HCT116 (cell line): ENCODE results near the gene C2. TPM values are rescaled to one million over a fixed set of nuclear protein-coding genes. Genes with fewer than 3 reads are reported as not detected.

Source experiments
- ATAC-seq: fragments of 200-7000 bp; cut with Tn5 transposase; 2 replicates; pipeline ENCODE4 v1.9.1; 2020; ENCODE audit warnings: mild to moderate bottlenecking, moderate library complexity
- BruUV-seq: library from RNA; stranded (reverse); fragments of 400-500 nt; replicated peaks from 2 replicates; lab custom pipeline; 2021; lab: Mats Ljungman, UMichigan
- CTCF ChIA-PET: fragments of 300-600 bp; sonication (Branson Sonifier 250); formaldehyde crosslinking; loops from one replicate; lab custom pipeline; 2021; ENCODE audit warnings: antibody characterized with exemption; lab: Charles Lee
- POLR2A ChIA-PET: fragments of 300-600, 350-600 bp; sonication (Branson Sonifier 250); formaldehyde crosslinking; loops from one replicate; lab custom pipeline; 2021; ENCODE audit warnings: antibody characterized with exemption; lab: Charles Lee
- RAD21 ChIA-PET, 2 experiments: fragments of 300-600 bp; sonication (Branson Sonifier 250); formaldehyde crosslinking; loops; one replicate each; lab custom pipeline; 2023; ENCODE audit warnings: low total read pairs in 2 of 2; ENCODE audit not compliant: uncharacterized antibody in 2 of 2, unreplicated experiment in 2 of 2, low non-redundant PET in 1 of 2; lab: Charles Lee
- DNase-seq: peaks from one replicate; pipeline ENCODE4 v3.0.0-alpha.2; 2010; ENCODE audit warnings: low read depth, low spot score
- H2AFZ ChIP-seq: fragments of 200-600 bp; shearing (Covaris generic), sonication (generic); 2 replicates; pipeline ENCODE4 v1.6.1; 2017; ENCODE audit warnings: low read depth, mixed run types, mixed read lengths, antibody characterized with exemption, low read length; ENCODE audit not compliant: poor library complexity, severe bottlenecking
- H3K27ac ChIP-seq: 2 replicates; pipeline ENCODE4 v1.5.1; 2012; ENCODE audit warnings: low read depth, low read length
- H3K27me3 ChIP-seq: fragments of 200-600 bp; sonication (generic); 2 replicates; pipeline ENCODE4 v1.6.1; 2016; ENCODE audit warnings: mixed run types, low read length, mixed read lengths; ENCODE audit not compliant: insufficient read depth
- H3K36me3 ChIP-seq, 2 experiments: fragments of 200-500 bp in 1 of 2; fragments of 200-600 bp in 1 of 2; sonication (Bioruptor generic) in 1 of 2; sonication (generic) in 1 of 2; 2 replicates each; pipeline versions ENCODE4 v1.5.1 to v1.6.1; 2014 to 2016; ENCODE audit warnings: low read length in 2 of 2, inconsistent platforms in 1 of 2, mixed read lengths in 1 of 2, mixed run types in 1 of 2; ENCODE audit not compliant: insufficient read depth in 2 of 2, control insufficient read depth in 1 of 2
- H3K4me1 ChIP-seq, 2 experiments: fragments of 200-600 bp in 1 of 2; sonication (generic) in 1 of 2; 2 replicates each; pipeline versions ENCODE4 v1.5.1 to v1.6.1; 2012 to 2017; ENCODE audit warnings: low read length in 2 of 2, inconsistent platforms in 1 of 2, mild to moderate bottlenecking in 1 of 2, mixed read lengths in 1 of 2, mixed run types in 1 of 2, moderate library complexity in 1 of 2; ENCODE audit not compliant: insufficient read depth in 2 of 2, control insufficient read depth in 1 of 2
- H3K4me2 ChIP-seq: fragments of 200-600 bp; sonication (generic); 2 replicates; pipeline ENCODE4 v1.6.1; 2017; ENCODE audit warnings: mixed run types, low read length, mixed read lengths
- H3K4me3 ChIP-seq, 2 experiments: fragments of 200-600 bp in 1 of 2; sonication (generic) in 1 of 2; replicated peaks in 1 of 2; 2 replicates each; pipeline ENCODE4 v1.5.1; 2011 to 2016; ENCODE audit warnings: low read length in 2 of 2, control low read depth in 1 of 2, low read depth in 1 of 2, mild to moderate bottlenecking in 1 of 2, mixed read lengths in 1 of 2, mixed run types in 1 of 2
- H3K79me2 ChIP-seq: fragments of 200-600 bp; sonication (generic); 2 replicates; pipeline ENCODE4 v1.6.1; 2017; ENCODE audit warnings: mild to moderate bottlenecking, mixed run types, low read length, moderate library complexity, mixed read lengths; ENCODE audit not compliant: insufficient read depth
- H3K9ac ChIP-seq: fragments of 200-600 bp; sonication (generic); 2 replicates; pipeline ENCODE4 v1.6.1; 2016; ENCODE audit warnings: low read length, mixed read lengths
- H3K9me2 ChIP-seq: fragments of 200-600 bp; sonication (generic), shearing (Covaris generic); 2 replicates; pipeline ENCODE4 v1.6.1; 2017; ENCODE audit warnings: mixed run types, mild to moderate bottlenecking, moderate library complexity; ENCODE audit not compliant: insufficient read depth
- H3K9me3 ChIP-seq, 2 experiments: fragments of 200-500 bp in 1 of 2; fragments of 200-600 bp in 1 of 2; sonication (Bioruptor generic) in 1 of 2; sonication (generic) in 1 of 2; 2 replicates each; pipeline ENCODE4 v1.6.1; 2014 to 2017; ENCODE audit warnings: low read length in 2 of 2, mixed read lengths in 2 of 2, inconsistent platforms in 1 of 2, low read depth in 1 of 2, mild to moderate bottlenecking in 1 of 2, mixed run types in 1 of 2, moderate library complexity in 1 of 2; ENCODE audit not compliant: control insufficient read depth in 1 of 2, insufficient read depth in 1 of 2
- H4K20me1 ChIP-seq: fragments of 200-600 bp; sonication (generic), shearing (Covaris generic); 2 replicates; pipeline ENCODE4 v1.6.1; 2017; ENCODE audit warnings: mixed run types, mild to moderate bottlenecking, moderate library complexity; ENCODE audit not compliant: insufficient read depth
- CBX3 ChIP-seq: IDR thresholded peaks from 2 replicates; pipeline ENCODE4 v1.6.1; 2012; ENCODE audit warnings: low read depth
- ELF1 ChIP-seq: IDR thresholded peaks from 2 replicates; pipeline ENCODE4 v1.6.1; 2012; ENCODE audit warnings: low read depth, borderline replicate concordance
- EZH2phosphoT487 ChIP-seq: fragments of 200-600 bp; IDR thresholded peaks from 2 replicates; pipeline ENCODE4 v1.6.1; 2018; ENCODE audit warnings: antibody characterized with exemption, borderline replicate concordance
- FOSL1 ChIP-seq: IDR thresholded peaks from 2 replicates; pipeline ENCODE4 v1.6.1; 2012; ENCODE audit warnings: low read depth
- JUND ChIP-seq: IDR thresholded peaks from 2 replicates; pipeline ENCODE4 v1.6.1; 2012
- POLR2AphosphoS5 ChIP-seq: IDR thresholded peaks from 2 replicates; pipeline ENCODE4 v1.6.1; 2011; ENCODE audit warnings: mild to moderate bottlenecking, low read depth, low read length, moderate library complexity
- SIN3A ChIP-seq: IDR thresholded peaks from 2 replicates; pipeline ENCODE4 v1.6.1; 2012; ENCODE audit warnings: low read depth
- SP1 ChIP-seq: IDR thresholded peaks from 2 replicates; pipeline ENCODE4 v1.6.1; 2012; ENCODE audit warnings: low read depth
- SRF ChIP-seq: IDR thresholded peaks from 2 replicates; pipeline ENCODE4 v1.6.1; 2012; ENCODE audit warnings: low read depth
- ZFX ChIP-seq: fragments of 450-650 bp; IDR thresholded peaks from 2 replicates; pipeline ENCODE4 v1.6.1; 2017
- intact Hi-C: fragments of 100-400 bp; cut with micrococcal nuclease; formaldehyde crosslinking; loops from 2 replicates; pipeline ENCODE4 v1.10.0; 2022
- total RNA-seq: library from RNA; stranded (reverse); gene quantifications from one replicate; pipeline ENCODE4 v1.2.1, GENCODE V29; 2021; ENCODE audit not compliant: unreplicated experiment
- TF ChIP-seq, protein P1 (sequence below): IDR thresholded peaks from 2 replicates; pipeline ENCODE4 v1.6.1; 2012
- TF ChIP-seq, protein P2 (sequence below): IDR thresholded peaks from 2 replicates; pipeline ENCODE4 v1.6.1; 2011; ENCODE audit warnings: mild to moderate bottlenecking, low read length, moderate library complexity; ENCODE audit not compliant: insufficient replicate concordance; ENCODE audit errors: extremely low read depth
- TF ChIP-seq, protein P3 (sequence below): IDR thresholded peaks from 2 replicates; pipeline ENCODE4 v1.6.1; 2012; ENCODE audit warnings: low read depth
- TF ChIP-seq, protein P4 (sequence below): IDR thresholded peaks from 2 replicates; pipeline ENCODE4 v1.6.1; 2012

Gene C2
- total RNA-seq, 1 experiment from 2014 or later: 3.1 TPM

DNA sequence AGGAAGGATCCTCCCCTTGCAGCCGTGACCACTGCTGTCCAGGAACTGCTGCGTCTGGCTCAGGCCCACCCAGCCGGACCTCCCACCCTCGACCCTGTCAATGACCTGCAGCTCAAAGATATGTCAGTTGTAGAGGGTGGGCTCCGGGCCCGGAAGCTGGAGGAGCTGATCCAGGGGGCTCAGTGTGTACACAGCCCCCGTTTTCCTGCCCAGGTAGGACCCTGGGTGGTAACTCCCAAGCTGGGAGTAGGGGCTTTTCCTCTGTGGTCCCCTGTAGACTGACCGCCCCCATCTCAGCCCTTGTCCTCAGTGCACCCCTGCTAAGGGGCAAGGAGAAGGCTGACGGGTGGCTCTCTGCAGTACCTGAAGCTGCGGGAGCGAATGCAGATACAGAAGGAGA, 40.8 kb downstream of the C2 start:
- H3K4me3 ChIP-seq: no peak overlapping the region
- peaks cover 24% of the 10 kb centered on the region for H3K79me2 ChIP-seq
- ChIA-PET CTCF (no interaction called here), POLR2A (interaction anchor here (1.4 kb wide), 1 partner anchor 9 kb away, joined by 3 read pairs; the partner anchor contains the start of gene SKIC2), RAD21 (no interaction called here)
- no peaks in the 10 kb centered on the region for H4K20me1 ChIP-seq
- BruUV-seq: no TSS peak
- no peaks in the 10 kb centered on the region for H3K9me2 ChIP-seq
- H3K9ac ChIP-seq: no peak overlapping the region
- peaks cover 3 to 21% of the 10 kb centered on the region in 2 experiments; a peak in 3 of 4 replicates for H3K4me1 ChIP-seq
- H3K4me2 ChIP-seq: no peak overlapping the region
- no peaks in the 10 kb centered on the region for H3K27me3 ChIP-seq
- ATAC-seq (no peak), DNase-seq (no peak)
- H3K27ac ChIP-seq: no peak overlapping the region
- TF ChIP-seq FOSL1: no peak
- TF ChIP-seq SP1: no peak
- no peak for TF ChIP-seq SRF
- no peak for TF ChIP-seq EZH2phosphoT487
- TF ChIP-seq, protein P1, sequence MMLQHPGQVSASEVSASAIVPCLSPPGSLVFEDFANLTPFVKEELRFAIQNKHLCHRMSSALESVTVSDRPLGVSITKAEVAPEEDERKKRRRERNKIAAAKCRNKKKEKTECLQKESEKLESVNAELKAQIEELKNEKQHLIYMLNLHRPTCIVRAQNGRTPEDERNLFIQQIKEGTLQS: no peak
- no peak for TF ChIP-seq ZFX
- no peak for TF ChIP-seq POLR2AphosphoS5
- TF ChIP-seq, protein P2, sequence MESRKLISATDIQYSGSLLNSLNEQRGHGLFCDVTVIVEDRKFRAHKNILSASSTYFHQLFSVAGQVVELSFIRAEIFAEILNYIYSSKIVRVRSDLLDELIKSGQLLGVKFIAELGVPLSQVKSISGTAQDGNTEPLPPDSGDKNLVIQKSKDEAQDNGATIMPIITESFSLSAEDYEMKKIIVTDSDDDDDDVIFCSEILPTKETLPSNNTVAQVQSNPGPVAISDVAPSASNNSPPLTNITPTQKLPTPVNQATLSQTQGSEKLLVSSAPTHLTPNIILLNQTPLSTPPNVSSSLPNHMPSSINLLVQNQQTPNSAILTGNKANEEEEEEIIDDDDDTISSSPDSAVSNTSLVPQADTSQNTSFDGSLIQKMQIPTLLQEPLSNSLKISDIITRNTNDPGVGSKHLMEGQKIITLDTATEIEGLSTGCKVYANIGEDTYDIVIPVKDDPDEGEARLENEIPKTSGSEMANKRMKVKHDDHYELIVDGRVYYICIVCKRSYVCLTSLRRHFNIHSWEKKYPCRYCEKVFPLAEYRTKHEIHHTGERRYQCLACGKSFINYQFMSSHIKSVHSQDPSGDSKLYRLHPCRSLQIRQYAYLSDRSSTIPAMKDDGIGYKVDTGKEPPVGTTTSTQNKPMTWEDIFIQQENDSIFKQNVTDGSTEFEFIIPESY: no peak
- TF ChIP-seq JUND: no peak
- no peak for TF ChIP-seq SIN3A
- TF ChIP-seq, protein P3, sequence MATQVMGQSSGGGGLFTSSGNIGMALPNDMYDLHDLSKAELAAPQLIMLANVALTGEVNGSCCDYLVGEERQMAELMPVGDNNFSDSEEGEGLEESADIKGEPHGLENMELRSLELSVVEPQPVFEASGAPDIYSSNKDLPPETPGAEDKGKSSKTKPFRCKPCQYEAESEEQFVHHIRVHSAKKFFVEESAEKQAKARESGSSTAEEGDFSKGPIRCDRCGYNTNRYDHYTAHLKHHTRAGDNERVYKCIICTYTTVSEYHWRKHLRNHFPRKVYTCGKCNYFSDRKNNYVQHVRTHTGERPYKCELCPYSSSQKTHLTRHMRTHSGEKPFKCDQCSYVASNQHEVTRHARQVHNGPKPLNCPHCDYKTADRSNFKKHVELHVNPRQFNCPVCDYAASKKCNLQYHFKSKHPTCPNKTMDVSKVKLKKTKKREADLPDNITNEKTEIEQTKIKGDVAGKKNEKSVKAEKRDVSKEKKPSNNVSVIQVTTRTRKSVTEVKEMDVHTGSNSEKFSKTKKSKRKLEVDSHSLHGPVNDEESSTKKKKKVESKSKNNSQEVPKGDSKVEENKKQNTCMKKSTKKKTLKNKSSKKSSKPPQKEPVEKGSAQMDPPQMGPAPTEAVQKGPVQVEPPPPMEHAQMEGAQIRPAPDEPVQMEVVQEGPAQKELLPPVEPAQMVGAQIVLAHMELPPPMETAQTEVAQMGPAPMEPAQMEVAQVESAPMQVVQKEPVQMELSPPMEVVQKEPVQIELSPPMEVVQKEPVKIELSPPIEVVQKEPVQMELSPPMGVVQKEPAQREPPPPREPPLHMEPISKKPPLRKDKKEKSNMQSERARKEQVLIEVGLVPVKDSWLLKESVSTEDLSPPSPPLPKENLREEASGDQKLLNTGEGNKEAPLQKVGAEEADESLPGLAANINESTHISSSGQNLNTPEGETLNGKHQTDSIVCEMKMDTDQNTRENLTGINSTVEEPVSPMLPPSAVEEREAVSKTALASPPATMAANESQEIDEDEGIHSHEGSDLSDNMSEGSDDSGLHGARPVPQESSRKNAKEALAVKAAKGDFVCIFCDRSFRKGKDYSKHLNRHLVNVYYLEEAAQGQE: no peak
- no peak for TF ChIP-seq CBX3
- no peak for TF ChIP-seq ELF1
- TF ChIP-seq, protein P4, sequence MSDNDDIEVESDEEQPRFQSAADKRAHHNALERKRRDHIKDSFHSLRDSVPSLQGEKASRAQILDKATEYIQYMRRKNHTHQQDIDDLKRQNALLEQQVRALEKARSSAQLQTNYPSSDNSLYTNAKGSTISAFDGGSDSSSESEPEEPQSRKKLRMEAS: no peak
- no peaks in the 10 kb centered on the region for H3K9me3 ChIP-seq
- peaks cover 28 to 39% of the 10 kb centered on the region in 2 experiments; a peak in 3 of 4 replicates for H3K36me3 ChIP-seq
- H2AFZ ChIP-seq: no peak overlapping the region
- intact Hi-C loops: no loop called here
